Measurements from ENCODE around the gene UNC13B. TPM values are rescaled to one million over a fixed set of nuclear protein-coding genes. Genes with fewer than 3 reads are reported as not detected.
A peak's percentile ranks its signal among the peaks of the same experiment; 100 is the strongest.
"Not testable (repeated sequence)": the region's sequence is repeated elsewhere in the genome, so short reads cannot be mapped to it uniquely, and the experiment has no call there.

The UNC13B gene
- total and polyA plus RNA-seq, 2 of the 13 experiments (the other 11 are each of a cell fraction or from before 2014, with no cell fraction given): 14.0 to 18.3 TPM

DNA sequence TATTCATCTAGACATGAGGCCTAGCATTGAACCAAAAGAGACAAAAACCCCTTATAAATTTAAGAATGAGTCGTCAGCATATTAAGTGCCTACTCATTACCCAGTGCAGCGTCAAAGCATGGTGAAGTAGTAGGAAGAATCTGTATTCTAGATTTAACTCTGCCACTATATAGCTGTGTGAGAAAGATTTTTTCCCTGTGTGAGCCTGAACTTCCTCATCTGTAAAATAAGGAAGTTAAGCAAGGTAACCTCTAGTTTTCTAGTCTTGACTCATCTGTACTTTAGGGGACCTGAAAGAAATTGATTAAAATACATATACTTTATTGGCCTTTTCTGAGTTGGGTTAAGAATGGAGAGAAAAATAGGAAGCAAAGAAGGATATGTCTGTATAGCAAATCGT is 246.0 kb downstream of the UNC13B start:
- ChIA-PET CTCF (ENCODE audit: low intra/inter-chr PET ratio, low total read pairs) (no interaction called here), POLR2A (no interaction called here)
- FAIRE-seq (no peak), ATAC-seq (no peak), DNase-seq (ENCODE audit: low spot score) (no peak)
- H4K20me1 ChIP-seq (ENCODE audit: insufficient read depth, low read length): no peaks in the 10 kb centered on the region
- intact Hi-C loops (cut with micrococcal nuclease; ENCODE audit: unreplicated experiment): no loop called here
- peaks cover 0 to 1% of the 10 kb centered on the region in 2 experiments; a peak in 2 of 5 replicates for H3K36me3 ChIP-seq (replicated peaks in 1 of 2; ENCODE audit: control insufficient read depth in 1 of 2, insufficient read depth in 2 of 2, low read length in 2 of 2)
- in situ Hi-C loops (cut with HindIII; ENCODE audit: extremely low pct_ligation_motif_present, low pct_unique_long_range_greater_than_20kb): no loop called here
- H3K4me1 ChIP-seq (ENCODE audit: insufficient read depth, low read length): peaks cover 17% of the 10 kb centered on the region
- no peaks in the 10 kb centered on the region for H3K79me2 ChIP-seq (ENCODE audit: insufficient read depth, low read length)
- H2AFZ ChIP-seq (ENCODE audit: low read length): no peak overlapping the region
- no peaks in the 10 kb centered on the region for H3K9me3 ChIP-seq (ENCODE audit: low read length)
- no peaks in the 10 kb centered on the region for H3K27me3 ChIP-seq (ENCODE audit: control insufficient read depth in 1 of 2, insufficient read depth in 2 of 2, low read length in 2 of 2)
- WGBS (ENCODE audit: low lambda C conversion rate): 82% methylated on average over 3 of the region's 3 CpGs
- H3K9ac ChIP-seq (ENCODE audit: insufficient read depth, low read depth, low read length): no peak overlapping the region
- H3K4me2 ChIP-seq (ENCODE audit: low read depth, low read length): no peak overlapping the region
- no TSS peak for BruUV-seq (replicated peaks)
- no peak for TF ChIP-seq ZNF232 (CRISPR knock-in tag; IDR thresholded peaks at IDR 0.05; ENCODE audit: borderline replicate concordance)
- 0 out of 2 replicates have a peak, but pooled peaks have one; percentile 10 for TF ChIP-seq MAFF (IDR thresholded peaks at IDR 0.05; ENCODE audit: low read depth, low read length)
- TF ChIP-seq MAFK (conservative IDR thresholded peaks at IDR 0.05 in 1 of 2, IDR thresholded peaks at IDR 0.05 in 1 of 2; ENCODE audit: low read length in 2 of 2): 0 out of 4 replicates have a peak, but pooled peaks have one; percentile 7 to 35
- TF ChIP-seq RFX3 (CRISPR knock-in tag; IDR thresholded peaks at IDR 0.05): no peak
- no peak overlapping the region for H3K27ac ChIP-seq (ENCODE audit: extremely low read length, insufficient read depth, low read length)
- H3K4me3 ChIP-seq (replicated peaks in 1 of 3; ENCODE audit: insufficient read depth in 1 of 3, low read depth in 2 of 3, low read length in 3 of 3): no peak overlapping the region

GRCh38 chr9:35409434-35409833 is 247.6 kb downstream of the UNC13B start:
- in situ Hi-C loops (cut with HindIII; ENCODE audit: extremely low pct_ligation_motif_present, low pct_unique_long_range_greater_than_20kb); H2AFZ ChIP-seq (ENCODE audit: low read length); H3K4me2 ChIP-seq (ENCODE audit: low read depth, low read length); H3K9me3 ChIP-seq (ENCODE audit: low read length); H3K79me2 ChIP-seq (ENCODE audit: insufficient read depth, low read length); H4K20me1 ChIP-seq (ENCODE audit: insufficient read depth, low read length); H3K4me3 ChIP-seq (replicated peaks in 1 of 3; ENCODE audit: insufficient read depth in 1 of 3, low read depth in 2 of 3, low read length in 3 of 3); CTCF ChIA-PET (ENCODE audit: low intra/inter-chr PET ratio, low total read pairs); FAIRE-seq; H3K27me3 ChIP-seq (ENCODE audit: control insufficient read depth in 1 of 2, insufficient read depth in 2 of 2, low read length in 2 of 2); DNase-seq (ENCODE audit: low spot score); H3K9ac ChIP-seq (ENCODE audit: insufficient read depth, low read depth, low read length); ATAC-seq; H3K27ac ChIP-seq (ENCODE audit: extremely low read length, insufficient read depth, low read length); intact Hi-C loops (cut with micrococcal nuclease; ENCODE audit: unreplicated experiment); POLR2A ChIA-PET; H3K36me3 ChIP-seq (replicated peaks in 1 of 2; ENCODE audit: control insufficient read depth in 1 of 2, insufficient read depth in 2 of 2, low read length in 2 of 2); BruUV-seq (replicated peaks): not testable (repeated sequence)
- H3K4me1 ChIP-seq (ENCODE audit: insufficient read depth, low read length): peaks cover 15% of the 10 kb centered on the region
- WGBS (ENCODE audit: low lambda C conversion rate): 92% methylated on average over 5 of the region's 5 CpGs
